GM19452 (cell line): Measurements from ENCODE around the gene PIK3C2A.
A peak's percentile ranks its signal among the peaks of the same experiment; 100 is the strongest.
"Not testable (repeated sequence)": the region's sequence is repeated elsewhere in the genome, so short reads cannot be mapped to it uniquely, and the experiment has no call there.

Experiments
- ATAC-seq: cut with Tn5 transposase; IDR thresholded peaks from one replicate; pipeline ENCODE4 v1.9.1; 2021; ENCODE audit not compliant: unreplicated experiment

PIK3C2A gene

DNA sequence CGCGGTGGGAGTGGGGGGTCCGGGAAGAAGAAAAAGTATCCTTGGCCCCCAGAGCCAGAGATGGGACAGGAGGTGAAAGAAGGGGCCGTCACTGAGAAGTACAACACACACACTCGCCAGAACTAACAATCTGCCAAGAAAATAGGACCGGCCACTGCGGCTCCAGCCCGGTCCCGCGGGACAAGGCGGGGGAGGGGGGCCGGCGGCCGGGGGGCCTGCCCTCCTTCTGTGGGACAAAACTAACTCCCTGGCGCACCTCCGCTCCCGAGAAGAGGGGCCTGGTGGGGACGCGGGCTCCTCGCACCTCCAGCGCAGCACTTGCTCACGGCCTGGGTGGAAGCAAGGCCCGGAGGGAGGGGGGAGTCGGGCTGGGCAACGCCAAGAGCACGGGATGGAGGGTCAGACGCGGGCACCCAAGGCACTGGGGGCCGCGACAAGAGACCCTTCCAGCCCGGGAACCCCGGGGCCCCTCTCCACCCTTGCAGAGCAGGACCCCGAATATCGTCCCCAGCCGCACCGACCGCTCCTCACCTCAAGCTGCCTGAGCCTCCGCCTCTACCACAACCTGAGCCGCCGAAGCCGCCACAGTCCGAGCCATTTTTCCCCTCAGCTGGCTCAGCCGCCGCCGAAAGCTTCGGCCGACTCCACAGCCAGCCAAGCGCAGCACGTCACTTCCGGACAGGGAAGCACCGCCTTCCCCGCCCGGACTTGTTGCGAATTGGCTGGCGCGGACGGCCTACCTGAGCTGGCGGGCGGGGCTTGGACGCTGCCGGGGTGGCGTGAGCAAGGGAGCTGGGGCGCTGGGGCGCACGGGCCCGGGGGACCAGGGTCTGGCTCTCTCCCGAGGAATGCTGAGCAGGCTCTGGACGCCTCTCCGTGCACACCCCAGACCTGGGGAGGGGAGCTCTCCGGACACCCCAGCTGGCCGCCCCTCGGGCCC, at the start of gene PIK3C2A:
Gene PIK3C2A (minus strand): TSS at position 670 of the 940 bp plus-strand sequence. CDS start 38,245 bp downstream, outside the sequence.
- ATAC-seq = peak; percentile 96

DNA sequence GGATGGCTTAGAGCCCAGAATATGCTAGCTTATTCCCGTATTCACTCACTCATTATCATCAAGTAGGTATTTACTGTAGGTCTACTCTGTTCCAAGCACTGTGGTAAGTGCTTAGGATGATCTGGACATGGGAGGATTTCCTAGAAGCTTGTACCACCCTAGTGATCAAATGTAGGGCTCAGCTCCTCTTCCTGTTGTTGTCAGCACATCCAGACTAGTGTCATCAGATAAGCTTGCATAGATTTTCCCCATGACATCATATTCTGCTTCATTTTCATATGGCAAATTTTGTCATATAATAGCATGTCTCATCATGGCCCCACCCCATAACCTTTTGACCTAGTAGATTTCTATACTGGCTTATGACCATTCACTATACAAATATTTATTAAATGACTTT, 49.4 kb upstream of the PIK3C2A start:
- ATAC-seq = no peak

DNA sequence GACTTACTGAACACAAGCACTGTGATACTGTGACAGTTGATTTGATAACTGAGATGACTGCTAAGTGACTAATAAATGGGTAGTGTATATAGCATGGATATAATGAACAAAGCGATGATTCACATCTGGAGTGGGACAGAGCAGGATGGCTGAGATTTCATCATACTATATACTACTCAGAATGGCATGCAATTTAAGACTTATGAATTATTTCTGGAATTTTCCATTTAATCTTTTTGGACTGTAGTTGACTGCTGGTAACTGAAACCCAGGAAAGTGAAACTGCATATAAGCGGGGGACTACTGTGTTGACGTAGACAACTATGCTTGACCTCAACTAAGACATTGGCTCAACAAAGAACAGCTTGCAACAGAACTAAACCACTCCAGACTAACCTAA, 48.7 kb upstream of the PIK3C2A start:
- no peak for ATAC-seq

GRCh38 chr11:17252704-17253103, 44.9 kb upstream of the PIK3C2A start:
- ATAC-seq = no peak

DNA sequence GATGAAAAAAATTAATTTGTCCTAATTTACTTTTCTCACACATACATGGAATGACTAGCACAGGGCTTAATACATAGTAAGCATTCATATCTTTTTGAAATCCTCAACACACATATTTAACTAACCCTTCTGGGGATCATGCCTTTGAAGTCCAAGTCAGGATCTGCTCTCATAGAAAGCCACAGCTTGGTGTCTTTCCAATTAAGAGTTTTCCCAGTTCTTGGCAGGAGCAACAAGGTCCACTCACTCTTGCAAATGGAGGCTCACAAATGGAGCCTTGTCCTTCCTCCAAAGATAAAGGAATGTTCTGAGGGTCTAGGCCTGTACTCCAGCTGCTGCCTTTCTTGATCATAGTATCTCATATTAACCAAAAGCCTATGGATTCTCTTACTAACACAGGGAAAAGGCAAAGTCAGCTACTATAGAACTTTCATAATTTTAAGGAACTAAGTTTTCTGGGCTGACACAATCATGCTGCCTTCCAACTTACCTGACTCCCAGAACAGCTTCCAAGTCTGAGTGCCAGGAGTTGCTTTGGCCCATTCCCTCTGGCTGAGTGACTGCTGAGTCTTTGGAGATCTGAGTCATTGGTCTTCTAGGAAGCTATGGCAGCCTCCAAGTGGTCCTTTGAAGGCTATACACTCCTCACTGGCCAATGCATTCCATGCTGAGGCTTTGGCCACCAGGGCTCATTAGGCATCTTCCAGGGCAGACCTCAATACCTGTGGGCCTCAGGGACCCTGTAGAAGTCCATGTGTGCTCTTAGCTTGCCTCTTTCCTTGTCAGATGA, 43.0 kb upstream of the PIK3C2A start:
- ATAC-seq = no peak

DNA sequence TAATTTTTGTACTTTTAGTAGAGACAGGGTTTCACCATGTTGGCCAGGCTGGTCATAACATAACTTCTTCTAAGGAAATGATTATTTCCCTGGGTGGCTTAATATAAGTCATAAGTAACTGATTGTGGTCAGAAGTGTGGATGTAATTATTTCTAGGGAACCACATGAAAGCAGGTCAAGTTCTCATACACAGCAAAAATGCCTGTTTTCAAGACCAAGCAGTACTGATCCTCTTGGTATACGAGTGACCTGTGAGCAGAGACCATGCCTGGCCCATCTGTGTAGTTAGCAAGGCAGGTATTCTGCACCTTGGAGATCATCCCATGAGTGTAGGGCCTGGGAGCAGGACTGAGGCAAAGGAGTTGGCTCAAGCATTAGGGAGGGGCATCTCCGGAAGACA, 36.3 kb upstream of the PIK3C2A start:
- ATAC-seq = peak; percentile 95

DNA sequence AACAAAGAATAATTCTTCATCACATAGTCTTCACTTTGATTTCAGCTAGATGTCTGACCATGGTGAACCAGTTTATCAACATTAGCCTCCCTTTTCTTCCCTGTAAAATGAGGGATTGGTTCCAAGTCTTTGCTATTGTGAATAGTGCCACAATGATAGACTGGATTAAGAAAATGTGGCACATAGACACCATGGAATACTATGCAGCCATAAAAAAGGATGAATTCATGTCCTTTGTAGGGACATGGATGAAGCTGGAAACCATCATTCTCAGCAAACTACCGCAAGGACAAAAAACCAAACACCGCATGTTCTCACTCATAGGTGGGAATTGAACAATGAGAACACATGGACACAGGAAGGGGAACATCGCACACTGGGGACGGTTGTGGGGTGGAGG, 35.2 kb upstream of the PIK3C2A start:
- not testable (repeated sequence) for ATAC-seq

GRCh38 chr11:17240780-17241179, 33.0 kb upstream of the PIK3C2A start:
- no peak for ATAC-seq

DNA sequence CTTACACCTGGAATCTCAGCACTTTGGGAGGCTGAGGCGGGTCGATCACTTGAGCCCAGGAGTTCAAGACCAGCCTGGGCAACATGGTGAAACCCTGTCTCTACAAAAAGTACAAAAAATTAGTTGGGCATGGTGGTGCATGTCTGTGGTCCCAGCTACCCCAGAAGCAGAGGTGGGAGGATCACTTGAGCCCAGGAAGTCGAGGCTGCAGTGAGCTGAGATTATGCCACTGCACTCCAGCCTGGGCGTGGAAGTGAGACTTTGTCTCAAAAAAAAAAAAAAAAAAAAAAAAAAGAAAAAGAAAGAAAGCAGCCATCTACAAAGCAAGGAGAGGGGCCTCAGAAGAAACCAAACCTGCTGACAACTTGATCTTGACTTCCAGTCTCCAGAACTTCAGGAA, 32.1 kb upstream of the PIK3C2A start:
- ATAC-seq = not testable (repeated sequence)

DNA sequence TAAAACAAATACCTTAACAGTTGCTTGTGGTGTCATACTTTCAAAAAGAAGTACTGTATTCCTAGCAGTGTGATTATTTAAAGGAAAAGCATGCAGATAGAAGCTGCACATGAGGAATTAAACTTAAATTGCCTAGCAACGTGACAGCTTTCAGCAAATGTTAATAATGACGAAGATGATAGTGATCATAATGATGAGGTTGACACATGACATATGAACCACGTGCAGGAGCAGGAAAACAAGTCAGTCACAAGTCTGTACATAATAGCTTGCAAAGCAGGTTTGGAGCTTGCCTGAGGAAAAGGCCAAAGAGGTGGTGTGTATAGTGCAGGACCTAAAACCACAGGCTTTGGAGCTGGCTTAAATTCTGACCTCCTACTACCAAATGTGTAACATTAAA, 30.6 kb upstream of the PIK3C2A start:
- ATAC-seq = no peak

GRCh38 chr11:17233101-17233500, 25.3 kb upstream of the PIK3C2A start:
- no peak for ATAC-seq

DNA sequence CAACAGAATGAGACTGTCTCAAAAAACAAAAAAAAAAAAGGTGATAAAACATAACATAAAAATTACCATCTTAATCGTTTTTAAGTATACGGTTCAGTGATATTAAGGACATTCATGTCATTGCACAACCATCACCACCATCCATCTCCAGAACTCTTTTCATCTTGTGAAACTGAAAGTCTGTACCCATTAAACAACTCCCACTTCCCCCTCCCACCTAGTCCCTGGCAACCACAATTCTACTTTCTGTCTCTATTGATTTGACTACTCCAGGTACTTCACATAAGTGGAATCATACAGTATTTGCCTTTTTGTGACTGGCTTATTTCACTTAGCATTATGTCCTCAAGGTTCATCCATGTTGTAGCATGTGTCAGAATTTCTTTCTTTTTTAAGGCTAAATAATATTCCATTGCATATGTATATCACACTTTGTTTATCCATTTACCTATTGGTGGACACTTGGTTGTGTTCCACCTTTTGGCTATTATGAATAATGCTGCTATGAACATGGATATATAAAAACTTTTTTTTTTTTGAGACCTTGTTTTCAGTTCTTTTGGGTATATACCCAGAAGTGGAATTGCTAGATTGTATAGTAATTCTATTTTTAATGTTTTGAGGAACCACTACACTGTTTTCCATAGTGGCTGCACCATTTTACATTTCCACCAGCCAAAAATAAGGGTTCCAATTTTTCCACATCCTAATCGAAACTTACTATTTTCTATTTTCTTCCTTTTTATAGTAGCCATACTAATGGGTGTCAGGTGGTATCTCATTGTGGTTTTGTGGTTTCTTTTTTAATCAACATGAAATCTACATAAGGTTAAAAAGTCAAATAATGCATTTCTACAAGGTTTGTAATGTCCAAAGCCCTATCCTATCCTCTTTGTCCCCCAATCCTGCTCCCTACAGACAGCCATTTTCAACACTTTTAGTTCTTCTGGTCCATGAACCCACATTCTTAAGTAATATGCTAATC, 23.4 kb upstream of the PIK3C2A start:
- peak; percentile 93 for ATAC-seq

- no peak for ATAC-seq
These were observed 21.8 kb upstream of the PIK3C2A start for GRCh38 chr11:17229481-17230152.

DNA sequence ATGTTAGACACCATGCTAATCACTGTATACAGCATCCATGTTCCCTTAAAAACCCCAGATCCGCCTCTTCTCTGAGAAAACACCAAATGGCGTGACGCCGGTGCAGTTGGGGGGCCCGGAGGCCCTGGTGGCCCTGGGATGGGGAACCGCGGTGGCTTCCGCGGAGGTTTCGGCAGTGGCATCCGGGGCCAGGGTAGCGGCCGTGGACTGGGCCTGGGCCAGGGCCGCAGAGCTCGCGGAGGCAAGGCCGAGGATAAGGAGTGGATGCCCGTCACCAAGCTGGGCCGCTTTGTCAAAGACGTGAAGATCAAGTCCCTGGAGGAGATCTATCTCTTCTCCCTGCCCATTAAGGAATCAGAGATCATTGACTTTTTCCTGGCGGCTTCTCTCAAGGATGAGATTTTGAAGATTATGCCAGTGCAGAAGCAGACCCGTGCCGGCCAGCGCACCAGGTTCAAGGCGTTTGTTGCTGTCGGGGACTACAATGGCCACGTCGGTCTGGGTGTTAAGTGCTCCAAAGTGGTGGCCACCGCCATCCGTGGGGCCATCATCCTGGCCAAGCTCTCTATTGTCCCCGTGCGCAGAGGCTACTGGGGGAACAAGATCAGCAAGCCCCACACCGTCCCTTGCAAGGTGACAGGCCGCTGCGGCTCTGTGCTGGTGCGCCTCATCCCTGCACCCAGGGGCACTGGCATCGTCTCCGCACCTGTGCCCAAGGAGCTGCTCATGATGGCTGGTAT, 20.6 kb upstream of the PIK3C2A start:
- ATAC-seq = not testable (repeated sequence)

DNA sequence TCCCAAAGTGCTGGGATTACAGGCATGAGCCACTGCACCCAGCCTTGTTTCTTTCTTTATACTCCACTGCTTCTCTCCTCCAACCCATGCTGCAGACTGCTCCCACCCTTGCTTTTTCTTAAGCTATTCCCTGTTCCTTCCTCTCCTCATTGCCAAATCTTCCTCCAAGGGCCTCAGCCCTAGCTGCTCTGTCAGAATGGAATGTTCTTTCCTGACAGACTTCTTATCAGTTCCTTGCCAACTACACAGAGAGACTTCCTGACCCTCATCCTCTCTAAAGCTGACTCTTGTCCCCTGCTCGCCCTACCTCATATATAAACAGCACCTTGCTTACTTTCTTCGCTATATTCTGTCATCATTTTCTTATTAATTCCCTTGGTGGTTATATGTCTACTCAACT, 16.9 kb upstream of the PIK3C2A start:
- no peak for ATAC-seq

GRCh38 chr11:17221968-17222367, 14.2 kb upstream of the PIK3C2A start:
- ATAC-seq = no peak

DNA sequence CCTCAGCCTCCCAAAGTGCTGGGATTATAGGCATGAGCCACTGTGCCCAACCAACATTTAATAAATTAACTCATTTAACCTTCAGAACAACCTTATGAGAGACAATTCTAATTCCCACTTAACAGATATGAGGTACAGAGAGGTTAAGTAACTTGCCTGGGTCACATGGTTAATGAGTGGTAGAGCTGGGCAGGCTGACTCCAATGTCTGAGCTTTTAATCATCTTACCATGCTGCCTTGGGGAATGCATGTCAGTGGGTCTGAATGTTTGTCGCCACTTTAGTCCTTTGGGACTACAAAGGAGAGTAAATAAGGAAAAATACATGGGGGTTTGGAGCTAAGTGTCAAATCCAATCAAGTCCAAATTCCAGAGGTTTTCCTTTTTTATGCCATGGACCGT, 11.2 kb upstream of the PIK3C2A start:
- ATAC-seq = no peak

- no peak for ATAC-seq
These were observed 10.6 kb upstream of the PIK3C2A start for GRCh38 chr11:17218403-17218802.

GRCh38 chr11:17217401-17217800, 9.6 kb upstream of the PIK3C2A start:
- no peak for ATAC-seq
